Nephron progenitor cell (in vitro differentiated cells): ENCODE data around the gene COPS6.

Experiments
- DNase-seq: peaks from one replicate; pipeline ENCODE4 v3.0.0; 2021
- H3K27ac Mint-ChIP-seq: 2 replicates; pipeline ENCODE4 v1.8.0; 2021; ENCODE audit warnings: mild to moderate bottlenecking, moderate library complexity, mixed read lengths
- H3K27me3 Mint-ChIP-seq: 2 replicates; pipeline ENCODE4 v1.8.0; 2021; ENCODE audit warnings: mild to moderate bottlenecking, low read depth, mixed read lengths; ENCODE audit not compliant: poor library complexity
- H3K36me3 Mint-ChIP-seq: 2 replicates; pipeline ENCODE4 v1.8.0; 2021; ENCODE audit warnings: low read depth, mixed read lengths
- H3K4me1 Mint-ChIP-seq: 2 replicates; pipeline ENCODE4 v1.8.0; 2021; ENCODE audit warnings: mixed read lengths
- H3K4me3 Mint-ChIP-seq: 2 replicates; pipeline ENCODE4 v1.8.0; 2021; ENCODE audit warnings: mild to moderate bottlenecking, moderate library complexity, mixed read lengths
- H3K9me3 Mint-ChIP-seq: 2 replicates; pipeline ENCODE4 v1.8.0; 2021; ENCODE audit warnings: mild to moderate bottlenecking, moderate library complexity, mixed read lengths
- TF ChIP-seq, protein P1 (sequence below): fragments of 200-600 bp; sonication (generic); IDR thresholded peaks from 2 replicates; pipeline ENCODE4 v1.5.0; 2021; ENCODE audit warnings: antibody characterized with exemption

The COPS6 gene

GRCh38 chr7:100051611-100052010 lies 37.2 kb upstream of the COPS6 start:
- peaks cover 21% of the 10 kb centered on the region for H3K36me3 Mint-ChIP-seq
- peaks cover 16% of the 10 kb centered on the region for H3K4me1 Mint-ChIP-seq
- peak overlapping the region; percentile 32 for H3K27ac Mint-ChIP-seq
- H3K4me3 Mint-ChIP-seq, result peak overlapping the region; percentile 77
- H3K9me3 Mint-ChIP-seq, result no peaks in the 10 kb centered on the region
- TF ChIP-seq, protein P1, sequence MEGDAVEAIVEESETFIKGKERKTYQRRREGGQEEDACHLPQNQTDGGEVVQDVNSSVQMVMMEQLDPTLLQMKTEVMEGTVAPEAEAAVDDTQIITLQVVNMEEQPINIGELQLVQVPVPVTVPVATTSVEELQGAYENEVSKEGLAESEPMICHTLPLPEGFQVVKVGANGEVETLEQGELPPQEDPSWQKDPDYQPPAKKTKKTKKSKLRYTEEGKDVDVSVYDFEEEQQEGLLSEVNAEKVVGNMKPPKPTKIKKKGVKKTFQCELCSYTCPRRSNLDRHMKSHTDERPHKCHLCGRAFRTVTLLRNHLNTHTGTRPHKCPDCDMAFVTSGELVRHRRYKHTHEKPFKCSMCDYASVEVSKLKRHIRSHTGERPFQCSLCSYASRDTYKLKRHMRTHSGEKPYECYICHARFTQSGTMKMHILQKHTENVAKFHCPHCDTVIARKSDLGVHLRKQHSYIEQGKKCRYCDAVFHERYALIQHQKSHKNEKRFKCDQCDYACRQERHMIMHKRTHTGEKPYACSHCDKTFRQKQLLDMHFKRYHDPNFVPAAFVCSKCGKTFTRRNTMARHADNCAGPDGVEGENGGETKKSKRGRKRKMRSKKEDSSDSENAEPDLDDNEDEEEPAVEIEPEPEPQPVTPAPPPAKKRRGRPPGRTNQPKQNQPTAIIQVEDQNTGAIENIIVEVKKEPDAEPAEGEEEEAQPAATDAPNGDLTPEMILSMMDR, result no peak
- no peak for DNase-seq
- H3K27me3 Mint-ChIP-seq, result peaks cover 6% of the 10 kb centered on the region

GRCh38 chr7:100053215-100053614 lies 35.6 kb upstream of the COPS6 start:
- Mint-ChIP-seq H3K4me1 (peaks cover 16% of the 10 kb centered on the region), H3K9me3 (no peaks in the 10 kb centered on the region), H3K36me3 (peaks cover 37% of the 10 kb centered on the region), H3K27me3 (no peaks in the 10 kb centered on the region), H3K27ac (no peak overlapping the region), H3K4me3 (no peak overlapping the region)
- TF ChIP-seq, protein P1, result no peak
- no peak for DNase-seq

GRCh38 chr7:100057006-100057405 lies 31.8 kb upstream of the COPS6 start:
- Mint-ChIP-seq H3K27ac (no peak overlapping the region), H3K27me3 (no peaks in the 10 kb centered on the region), H3K4me1 (no peaks in the 10 kb centered on the region), H3K4me3 (no peak overlapping the region), H3K9me3 (no peaks in the 10 kb centered on the region), H3K36me3 (peaks cover 57% of the 10 kb centered on the region)
- no peak for DNase-seq
- TF ChIP-seq, protein P1, result no peak

- Mint-ChIP-seq H3K9me3 (peaks cover 8% of the 10 kb centered on the region), H3K27me3 (no peaks in the 10 kb centered on the region), H3K27ac (no peak overlapping the region)
Observed at GRCh38 chr7:100059251-100059739, 29.5 kb upstream of the COPS6 start.

DNA sequence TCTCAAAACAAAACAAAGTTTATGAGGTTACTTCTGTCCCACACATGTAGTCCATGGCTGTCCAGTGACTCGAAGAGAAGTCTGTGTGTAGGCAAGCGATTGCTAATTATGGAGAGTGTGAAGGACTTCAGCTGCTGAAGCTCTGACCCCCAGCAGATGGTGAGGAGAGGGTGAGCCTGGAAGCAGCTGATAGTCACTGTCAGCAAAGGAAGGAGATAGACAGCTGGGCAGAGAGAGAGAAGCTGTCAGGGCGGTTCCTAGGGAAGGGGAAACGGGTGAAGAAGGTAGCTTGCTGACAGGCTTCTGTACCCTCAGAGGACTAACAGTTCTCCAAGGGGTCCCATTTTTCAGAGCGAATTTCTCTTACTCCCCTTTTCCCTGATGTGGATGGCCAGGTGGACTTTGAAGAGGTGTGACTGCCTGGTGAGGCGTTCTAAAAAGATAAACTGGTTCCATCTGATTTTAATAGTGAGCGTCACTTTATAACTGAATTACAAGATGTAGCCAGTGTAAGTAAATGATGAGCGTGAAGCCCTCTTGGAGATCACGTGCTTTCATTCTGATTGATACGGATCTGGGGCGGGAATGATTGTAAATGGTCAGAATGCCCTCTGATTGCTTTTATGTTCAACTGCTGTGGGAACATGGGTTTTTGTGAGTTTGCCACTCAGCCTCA lies 27.1 kb upstream of the COPS6 start:
- no peaks in the 10 kb centered on the region for H3K27me3 Mint-ChIP-seq
- TF ChIP-seq, protein P1, result no peak
- no peaks in the 10 kb centered on the region for H3K4me1 Mint-ChIP-seq
- H3K9me3 Mint-ChIP-seq, result peaks cover 22% of the 10 kb centered on the region
- no peak overlapping the region for H3K27ac Mint-ChIP-seq
- peaks cover 85% of the 10 kb centered on the region for H3K36me3 Mint-ChIP-seq
- no peak overlapping the region for H3K4me3 Mint-ChIP-seq
- no peak for DNase-seq

More at GRCh38 chr7:100059251-100059739, 29.5 kb upstream of the COPS6 start:
- no peak for DNase-seq
- TF ChIP-seq, protein P1, result no peak
- H3K36me3 Mint-ChIP-seq, result peaks cover 65% of the 10 kb centered on the region
- no peak overlapping the region for H3K4me3 Mint-ChIP-seq
- no peaks in the 10 kb centered on the region for H3K4me1 Mint-ChIP-seq

DNA sequence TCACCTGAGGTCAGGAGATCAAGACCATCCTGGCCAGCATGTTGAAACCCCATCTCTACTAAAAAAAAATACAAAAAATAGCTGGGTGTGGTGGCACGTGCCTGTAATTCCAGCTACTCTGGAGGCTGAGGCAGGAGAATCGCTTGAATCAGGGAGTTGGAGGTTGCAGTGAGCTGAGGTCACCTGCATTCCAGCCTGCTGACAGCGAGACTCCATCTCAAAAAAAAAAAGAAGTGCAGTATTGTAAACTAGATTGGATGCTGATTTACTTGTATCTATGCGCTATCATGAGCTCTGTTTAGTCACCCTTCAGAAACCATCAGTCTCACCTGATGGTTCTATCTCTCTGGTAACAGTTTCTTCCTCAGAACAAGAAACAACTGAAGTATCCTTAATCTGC lies 25.4 kb upstream of the COPS6 start:
- Mint-ChIP-seq H3K27ac (peak overlapping the region; percentile 46), H3K27me3 (no peaks in the 10 kb centered on the region), H3K4me1 (no peaks in the 10 kb centered on the region), H3K9me3 (peaks cover 40% of the 10 kb centered on the region), H3K36me3 (peaks cover 85% of the 10 kb centered on the region), H3K4me3 (no peak overlapping the region)
- no peak for DNase-seq
- TF ChIP-seq, protein P1, result no peak
